Esophagus mucosa (tissue), 1 donor: ENCODE data around the gene TUBB8. TPM values are rescaled to one million over a fixed set of nuclear protein-coding genes. Genes with fewer than 3 reads are reported as not detected.
"Not testable (repeated sequence)": the region's sequence is repeated elsewhere in the genome, so short reads cannot be mapped to it uniquely, and the experiment has no call there.

Experiments
- ATAC-seq: fragments of 200-7000 bp; cut with Tn5 transposase; one replicate; pipeline ENCODE4 v1.9.1; 2020
- total RNA-seq: library from RNA; stranded (reverse); gene quantifications from one replicate; pipeline ENCODE4 v1.2.4, GENCODE V29; 2023
- donor health status: DM: yes; HTN: yes; CAD: no.

Gene TUBB8
- total RNA-seq, 1 donor from 2014 or later: not detected

GRCh38 chr10:13315-13635 lies 35.8 kb downstream of the TUBB8 start:
- peak; percentile 35 for ATAC-seq

- ATAC-seq: peak; percentile 26
Measured at GRCh38 chr10:12444-13314, 36.4 kb downstream of the TUBB8 start.

- not testable (repeated sequence) for ATAC-seq
Measured at GRCh38 chr10:11260-11659, 37.8 kb downstream of the TUBB8 start.

GRCh38 chr10:10261-10971 lies 38.7 kb downstream of the TUBB8 start:
- ATAC-seq: not testable (repeated sequence)

Other genes starting within 250 kb of the TUBB8 start
- 30.0 TPM for gene ZMYND11, start 86.2 kb upstream of the TUBB8 start, total RNA-seq